KBM-7 (cell line): Measurements from ENCODE around the gene WDFY2.
"Not testable (repeated sequence)": the region's sequence is repeated elsewhere in the genome, so short reads cannot be mapped to it uniquely, and the experiment has no call there.

ENCODE experiments used
- DNase-seq: peaks from one replicate; pipeline ENCODE4 v3.0.0-alpha.2; 2015
- in situ Hi-C: fragments of 300-500 bp; cut with MboI; formaldehyde crosslinking; loops from 2 replicates; pipeline ENCODE4 v1.14.3; 2020; ENCODE audit warnings: low sequenced_read_pairs, low pct_unique_long_range_greater_than_20kb, mixed read lengths

The WDFY2 gene

DNA sequence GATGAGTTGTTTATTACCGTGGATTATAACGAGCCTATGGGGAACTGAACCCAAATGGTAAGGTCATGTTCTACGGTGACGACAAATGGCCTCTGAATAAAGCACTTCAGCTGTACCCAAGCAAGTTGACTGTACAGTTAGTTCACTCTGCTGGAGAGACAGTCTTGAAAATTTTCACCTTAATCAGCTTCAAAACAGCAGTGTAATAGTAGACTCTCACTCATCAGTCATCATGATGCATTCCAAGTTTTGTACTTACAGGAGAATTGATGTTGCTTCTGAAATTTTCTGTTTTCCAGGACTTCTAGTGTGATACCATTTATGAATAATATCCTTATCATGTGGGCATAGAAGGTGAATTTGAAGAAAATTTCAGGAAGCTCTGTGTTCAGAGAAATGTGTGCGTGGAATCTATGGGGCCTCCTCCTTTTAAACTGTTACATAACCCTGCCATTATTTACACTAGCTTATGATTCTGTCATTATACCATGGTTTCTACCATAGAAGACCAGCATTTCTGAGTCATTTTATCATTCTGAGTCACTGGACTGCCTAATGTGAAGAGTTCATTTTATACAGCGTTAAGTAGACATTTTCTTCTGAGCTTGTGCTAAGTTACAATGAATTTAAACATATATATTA is 96.9 kb downstream of the WDFY2 start:
- DNase-seq = no peak
- in situ Hi-C loops = no loop called here

DNA sequence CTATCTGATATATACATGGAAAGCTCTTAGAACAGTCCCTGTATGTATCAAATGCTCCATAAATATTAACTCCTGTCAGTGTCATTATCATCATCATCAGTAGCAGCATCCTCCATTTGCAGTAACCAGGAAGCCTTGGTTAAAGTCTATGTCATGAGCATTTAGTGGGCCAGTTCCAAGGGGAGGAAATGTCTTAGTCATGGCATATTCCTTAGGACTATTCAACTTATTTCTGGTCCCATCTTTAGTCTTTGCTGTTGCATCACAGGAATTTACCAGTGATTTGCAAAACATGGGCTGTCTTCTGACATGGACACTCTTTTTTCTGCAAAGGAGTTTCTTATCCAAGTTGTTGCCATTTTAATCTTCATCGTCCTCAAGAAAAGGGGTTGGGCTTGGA is 98.4 kb downstream of the WDFY2 start:
- in situ Hi-C loops = no loop called here

DNA sequence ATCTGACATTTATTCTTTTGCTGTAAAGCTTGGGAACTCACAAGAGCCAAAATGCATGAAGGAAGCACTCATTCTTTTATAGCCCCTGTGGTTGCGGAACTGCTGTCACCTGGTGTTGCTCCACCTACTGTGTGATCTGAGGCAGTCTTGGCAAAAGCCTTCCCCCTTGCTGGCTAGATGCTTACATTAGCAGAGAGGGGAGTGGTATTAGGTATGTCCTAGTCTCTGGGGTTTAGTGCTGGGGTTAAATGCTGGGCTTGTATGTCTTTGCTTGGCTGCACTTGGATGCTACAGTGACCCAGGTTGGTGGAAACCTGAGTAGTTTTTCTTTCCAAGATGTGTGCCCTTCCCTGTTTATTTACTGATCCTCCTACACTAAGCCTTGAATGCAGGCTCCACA is 99.3 kb downstream of the WDFY2 start:
- no peak for DNase-seq

More for the DNA sequence above, 98.4 kb downstream of the WDFY2 start:
- no peak for DNase-seq

DNA sequence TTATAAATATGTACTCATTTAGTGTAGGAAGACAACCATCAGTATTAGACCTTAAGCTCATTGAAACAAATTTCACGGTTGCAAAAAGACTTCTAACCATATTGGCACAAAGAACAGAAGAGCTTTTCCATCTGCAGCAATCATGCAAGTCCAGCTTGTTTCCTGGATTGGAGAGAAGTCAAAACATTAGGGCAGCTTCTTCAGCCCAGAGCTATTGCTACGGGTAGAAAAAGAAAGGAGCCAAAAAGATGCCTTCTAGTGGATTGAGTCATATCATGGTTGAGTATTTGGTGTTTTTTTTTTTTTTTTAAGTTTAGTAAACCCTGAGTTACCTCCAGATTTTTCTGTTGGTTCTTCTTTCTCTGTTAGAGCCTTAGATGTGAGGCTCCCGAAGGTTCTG is 99.8 kb downstream of the WDFY2 start:
- DNase-seq = no peak
- in situ Hi-C loops = no loop called here

More for the DNA sequence above, 99.3 kb downstream of the WDFY2 start:
- in situ Hi-C loops = no loop called here

DNA sequence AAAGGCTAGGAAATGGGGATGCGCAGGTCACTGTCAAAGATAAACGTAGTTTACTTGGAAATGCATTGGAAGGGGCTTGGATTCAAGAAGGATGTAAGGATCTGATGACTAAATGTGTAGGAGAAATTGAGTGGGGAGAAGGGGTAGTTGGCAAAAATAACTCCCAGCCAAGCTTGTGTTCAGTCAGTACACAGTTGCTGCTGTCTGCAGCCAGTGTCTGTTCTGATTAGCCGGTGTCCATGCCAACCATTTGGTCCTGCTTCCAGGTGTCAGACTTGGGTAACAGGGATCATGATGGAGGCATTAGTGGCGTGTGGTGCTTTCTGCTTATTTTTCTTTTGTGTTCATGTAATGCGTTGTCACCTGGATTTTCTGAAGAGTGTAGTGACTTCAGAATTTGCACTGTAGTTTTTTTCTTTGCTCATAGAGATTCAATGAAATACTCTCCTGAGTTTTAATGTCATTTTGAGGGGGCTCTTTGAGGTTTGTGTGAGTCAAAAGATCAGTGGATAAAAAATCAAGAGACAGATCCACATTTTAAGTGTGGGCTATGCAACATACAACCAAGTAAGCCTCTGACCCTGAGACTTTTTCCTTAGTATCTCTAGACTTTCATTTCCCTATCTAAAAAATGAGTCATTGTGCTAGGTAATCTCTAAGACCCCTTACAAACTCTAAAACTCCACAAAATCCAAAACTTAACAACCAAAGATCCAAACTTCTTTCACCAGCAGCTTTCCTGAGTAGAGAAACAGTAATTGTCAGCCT is 103.9 kb downstream of the WDFY2 start:
- DNase-seq = no peak
- in situ Hi-C loops = no loop called here

DNA sequence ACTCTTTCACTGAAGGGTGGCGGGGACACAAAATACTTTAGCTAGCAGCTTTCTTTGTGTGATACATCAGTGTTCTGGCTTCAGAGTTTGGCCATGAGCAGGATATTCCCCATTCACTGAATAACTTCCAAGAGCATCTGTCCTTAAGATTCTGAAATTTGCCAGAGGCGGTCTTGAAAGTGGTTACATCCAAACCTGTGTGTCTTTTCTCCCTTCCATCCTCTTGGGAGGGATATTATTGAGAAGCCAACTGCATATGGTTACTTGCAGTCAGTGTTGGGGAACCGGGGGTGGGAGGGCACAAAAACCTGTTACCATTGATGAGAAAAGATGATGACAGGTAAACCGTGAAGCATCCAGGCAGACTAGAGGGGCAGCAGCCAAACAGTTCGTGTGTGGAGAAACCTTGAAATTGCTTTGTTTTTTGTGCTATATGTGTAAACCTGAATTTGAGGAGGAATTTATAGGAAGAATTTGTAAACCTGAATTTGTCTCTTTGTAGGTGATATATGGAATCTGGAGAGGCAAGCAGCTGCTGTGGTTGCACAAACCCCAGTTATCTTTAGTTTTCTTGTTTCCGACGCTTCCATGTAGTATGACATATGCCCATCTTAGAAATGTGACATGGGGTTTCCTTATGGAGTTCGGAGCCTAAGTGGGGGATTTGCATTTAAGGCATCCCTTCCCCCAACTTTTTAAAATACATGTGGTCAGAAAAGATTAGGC is 104.8 kb downstream of the WDFY2 start:
- no peak for DNase-seq
- in situ Hi-C loops = no loop called here

DNA sequence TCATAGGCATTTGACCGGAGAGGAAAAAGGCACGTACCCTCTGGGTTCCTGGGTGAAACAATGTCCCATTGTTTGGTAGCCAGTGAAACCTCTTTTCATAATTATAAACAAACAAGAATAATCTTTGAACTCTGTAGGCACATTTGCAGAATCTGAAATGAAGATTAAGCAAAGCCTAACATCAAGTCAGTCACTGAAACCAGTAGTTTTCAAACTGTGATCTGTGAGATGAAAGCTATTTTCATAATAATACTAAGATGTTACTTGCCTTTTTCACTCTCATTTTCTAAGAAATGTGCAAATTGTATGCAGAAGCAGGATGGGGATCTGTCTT is 105.4 kb downstream of the WDFY2 start:
- in situ Hi-C loops = no loop called here
- no peak for DNase-seq

DNA sequence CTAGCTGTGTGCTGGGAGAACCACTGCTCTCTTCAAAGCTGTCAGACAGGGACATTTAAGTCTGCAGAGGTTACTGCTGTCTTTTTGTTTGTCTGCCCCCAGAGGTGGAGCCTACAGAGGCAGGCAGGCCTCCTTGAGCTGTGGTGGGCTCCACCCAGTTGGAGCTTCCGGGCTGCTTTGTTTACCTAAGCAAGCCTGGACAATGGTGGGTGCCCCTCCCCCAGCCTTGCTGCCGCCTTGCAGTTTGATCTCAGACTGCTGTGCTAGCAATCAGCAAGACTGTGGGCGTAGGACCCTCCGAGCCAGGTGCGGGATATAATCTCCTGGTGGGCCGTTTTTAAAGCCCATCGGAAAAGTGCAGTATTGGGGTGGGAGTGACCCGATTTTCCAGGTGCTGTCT is 111.4 kb downstream of the WDFY2 start:
- in situ Hi-C loops, DNase-seq: not testable (repeated sequence)

DNA sequence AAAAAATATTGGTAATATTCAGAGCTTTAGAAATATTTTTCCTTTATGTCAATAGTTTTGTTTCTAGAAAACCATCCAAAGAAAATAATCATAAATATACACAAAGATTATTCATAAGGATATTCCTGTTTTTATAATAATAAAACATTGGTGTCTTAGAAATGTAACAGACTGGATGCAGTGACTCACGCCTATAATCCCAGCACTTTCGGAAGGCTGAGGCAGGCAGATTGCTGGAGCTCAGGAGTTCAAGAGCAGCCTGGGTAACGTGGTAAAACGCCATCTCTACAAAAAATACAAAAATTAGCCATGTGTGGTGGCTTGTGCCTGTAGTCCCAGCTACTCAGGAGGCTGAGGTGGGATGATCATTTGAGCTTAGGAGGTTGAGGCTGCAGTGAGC is 112.9 kb downstream of the WDFY2 start:
- no peak for DNase-seq
- in situ Hi-C loops = no loop called here

DNA sequence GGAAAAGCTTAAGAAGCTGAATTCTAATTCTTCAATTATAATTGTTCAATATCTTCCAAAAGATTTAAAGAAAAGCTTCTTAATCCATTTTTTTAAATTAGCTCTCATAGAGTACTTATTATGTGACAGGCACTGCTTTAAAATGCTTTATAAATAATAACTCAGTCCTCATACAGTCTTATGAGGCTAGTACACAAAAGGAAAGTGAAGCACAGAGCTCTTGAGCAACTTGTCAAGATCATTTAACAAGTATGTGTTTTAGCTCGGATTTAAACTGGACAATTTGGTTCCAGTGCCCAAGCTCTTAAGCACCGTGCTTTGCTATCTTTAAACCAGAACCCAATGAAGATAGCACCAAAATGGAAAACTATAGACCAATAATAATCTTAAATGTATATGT is 113.6 kb downstream of the WDFY2 start:
- DNase-seq = no peak
- in situ Hi-C loops = no loop called here

DNA sequence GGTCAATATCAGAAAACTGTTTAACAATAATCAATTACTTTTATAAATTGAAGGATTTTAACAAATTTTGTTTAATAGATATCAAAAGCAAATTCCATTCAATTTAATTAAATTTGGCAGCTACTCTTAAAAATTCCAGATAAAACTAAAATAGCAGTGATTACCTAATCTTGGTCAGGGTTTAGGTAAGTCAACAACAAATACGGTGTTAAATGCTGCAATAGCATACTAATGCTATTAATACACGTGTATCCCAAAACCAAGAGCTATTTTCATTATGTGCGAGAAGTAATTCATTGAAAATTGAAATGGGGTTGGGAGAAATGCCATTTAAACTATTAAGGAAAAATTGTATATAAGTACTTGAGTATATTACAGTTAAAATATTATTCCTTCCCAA is 114.1 kb downstream of the WDFY2 start:
- DNase-seq = no peak
- in situ Hi-C loops = no loop called here

DNA sequence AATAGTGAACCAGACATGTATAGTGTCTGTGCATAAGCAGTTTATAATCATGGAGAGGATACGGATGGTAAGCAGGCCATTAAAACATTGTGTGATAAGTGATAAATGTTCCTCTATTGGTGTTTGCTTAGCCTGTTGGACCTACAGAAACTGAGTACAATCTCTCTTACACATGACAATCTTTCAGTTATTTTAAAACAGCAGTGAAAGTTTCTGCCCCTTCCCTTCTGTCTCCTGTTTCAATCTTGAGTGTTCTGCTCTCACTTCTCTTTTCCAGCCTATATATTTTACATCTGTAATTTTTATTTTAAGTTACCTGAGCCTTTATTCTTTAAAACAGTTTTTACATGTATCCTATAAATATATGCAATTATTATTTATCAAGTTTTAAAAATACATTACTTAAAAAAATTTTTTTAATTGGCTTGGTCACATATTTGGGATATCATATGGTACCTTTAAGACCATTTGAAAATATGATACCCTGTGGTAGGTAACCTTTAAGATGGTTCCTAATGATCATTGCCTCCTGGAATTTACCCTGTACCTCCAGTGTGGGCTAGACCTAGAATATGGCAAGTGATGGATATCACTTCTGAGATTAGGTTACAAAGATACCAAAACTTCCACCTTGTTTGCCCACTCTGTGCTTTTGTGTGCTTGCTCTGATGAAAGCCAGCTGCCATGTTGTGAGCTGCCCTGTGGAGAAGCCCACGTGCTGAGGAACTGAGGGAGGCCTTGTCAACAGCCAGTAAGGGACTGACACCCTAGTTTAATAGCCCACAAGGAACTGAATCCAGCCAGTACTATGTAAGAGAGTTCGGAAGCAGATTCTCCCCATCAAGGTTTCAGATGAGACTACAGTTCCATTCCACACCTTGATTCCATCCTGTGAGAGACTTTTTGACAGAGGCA is 120.4 kb downstream of the WDFY2 start:
- DNase-seq = no peak
- in situ Hi-C loops = no loop called here

DNA sequence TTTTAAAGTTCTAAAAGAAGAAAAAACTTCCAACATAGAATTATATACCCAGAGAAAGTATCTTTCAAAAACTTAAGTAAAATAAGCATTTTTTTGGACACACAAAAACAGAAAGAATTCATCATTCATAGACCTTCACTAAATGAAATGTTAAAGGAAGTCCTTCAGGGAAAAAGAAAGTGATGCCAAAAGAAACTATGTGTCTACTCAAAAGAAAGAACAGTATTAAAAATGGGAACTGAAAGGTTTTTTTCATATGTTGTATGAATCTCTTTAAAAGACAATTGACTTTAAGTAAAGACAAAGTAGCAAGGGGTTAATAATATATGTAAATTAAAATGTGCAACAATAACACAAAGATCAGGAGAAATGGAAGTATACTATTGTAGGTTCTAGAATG is 123.2 kb downstream of the WDFY2 start:
- in situ Hi-C loops = no loop called here
- DNase-seq = no peak

DNA sequence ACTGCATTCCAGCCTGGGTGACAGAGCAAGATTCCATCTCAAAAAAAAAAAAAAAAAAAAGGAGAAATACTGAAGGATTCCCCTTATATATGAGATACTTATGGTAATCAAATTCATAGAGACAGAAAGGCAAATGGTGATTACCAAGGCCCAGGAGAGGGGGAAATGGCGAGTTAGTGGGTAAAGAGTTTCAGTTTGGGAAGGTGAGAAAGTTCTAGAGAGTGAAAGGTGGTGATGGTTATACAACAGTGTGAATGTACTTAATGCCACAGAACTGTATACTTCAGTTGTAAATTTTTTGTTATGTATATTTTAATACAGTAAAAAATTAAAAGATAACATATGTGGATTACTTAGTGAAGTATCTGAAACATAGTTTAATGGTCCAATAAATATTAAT is 129.5 kb downstream of the WDFY2 start:
- no peak for DNase-seq
- in situ Hi-C loops = no loop called here

DNA sequence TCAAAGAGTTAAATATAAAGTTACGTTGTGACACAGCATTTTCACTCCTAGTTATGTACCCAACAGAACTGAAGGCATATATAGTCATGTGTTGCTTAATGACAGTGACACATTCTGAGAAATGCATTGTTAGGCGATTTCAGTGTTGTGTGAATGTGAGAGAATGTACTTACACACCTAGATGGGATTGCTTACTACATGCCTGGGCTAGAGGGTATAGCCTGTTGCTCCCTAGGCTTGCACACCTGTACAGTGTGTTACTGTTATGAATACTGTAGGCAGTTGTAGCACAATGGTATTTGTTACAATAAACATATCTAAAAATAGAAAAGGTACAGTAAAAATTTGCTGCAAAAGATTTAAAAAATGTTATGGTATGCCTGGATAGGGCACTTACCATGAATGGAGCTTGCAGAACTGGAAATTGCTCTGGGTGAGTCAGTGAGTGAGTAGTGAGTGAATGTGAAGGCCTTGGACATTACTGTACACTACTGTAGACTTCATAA is 130.5 kb downstream of the WDFY2 start:
- in situ Hi-C loops = no loop called here
- no peak for DNase-seq

DNA sequence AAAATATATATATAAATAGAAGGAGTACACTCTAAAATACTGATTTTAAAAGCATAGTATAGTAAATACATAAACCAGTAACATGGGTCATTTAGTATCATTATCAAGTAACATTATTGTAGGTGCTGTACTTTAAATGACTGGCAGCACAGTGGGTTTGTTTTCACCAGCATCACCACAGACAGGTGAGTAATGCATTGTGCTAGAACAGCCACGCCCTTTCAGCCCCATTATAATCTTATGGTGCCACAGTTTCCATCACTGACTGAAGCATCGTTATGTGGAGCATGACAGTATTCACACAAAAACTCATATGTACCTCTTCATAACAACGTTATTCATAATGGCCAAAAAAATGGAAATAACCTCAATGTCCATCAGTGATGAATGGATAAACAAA is 131.4 kb downstream of the WDFY2 start:
- no peak for DNase-seq

DNA sequence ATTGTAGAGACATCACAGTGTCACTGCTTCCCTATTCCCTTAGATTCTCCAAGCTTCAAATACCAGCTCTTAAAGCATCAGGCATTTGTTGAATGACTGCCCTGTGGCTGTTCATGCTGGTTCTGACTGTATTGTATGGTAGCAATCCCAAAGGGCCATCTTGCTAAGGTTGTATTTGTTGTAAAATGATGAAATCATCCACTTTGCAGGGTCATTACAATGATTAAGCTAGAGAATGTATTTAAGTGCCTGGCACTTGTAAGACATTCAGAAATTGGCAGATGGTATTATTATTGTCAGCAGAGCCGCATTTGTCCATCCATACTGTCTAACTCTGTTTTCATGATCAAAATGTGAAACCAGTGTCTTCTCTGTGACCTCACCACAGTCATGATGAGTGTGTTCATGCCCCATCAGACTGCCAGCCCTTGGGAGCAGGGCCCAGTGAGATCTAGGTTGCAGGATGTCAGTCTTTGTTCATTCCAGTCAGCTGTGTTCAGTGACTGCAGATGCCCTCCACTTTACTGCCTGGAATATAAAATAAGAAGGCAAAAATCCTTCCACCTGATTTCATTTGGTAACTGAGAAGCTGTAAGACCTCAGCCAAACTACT is 133.6 kb downstream of the WDFY2 start:
- in situ Hi-C loops = no loop called here
- DNase-seq = no peak

More for the DNA sequence above, 131.4 kb downstream of the WDFY2 start:
- in situ Hi-C loops = no loop called here

DNA sequence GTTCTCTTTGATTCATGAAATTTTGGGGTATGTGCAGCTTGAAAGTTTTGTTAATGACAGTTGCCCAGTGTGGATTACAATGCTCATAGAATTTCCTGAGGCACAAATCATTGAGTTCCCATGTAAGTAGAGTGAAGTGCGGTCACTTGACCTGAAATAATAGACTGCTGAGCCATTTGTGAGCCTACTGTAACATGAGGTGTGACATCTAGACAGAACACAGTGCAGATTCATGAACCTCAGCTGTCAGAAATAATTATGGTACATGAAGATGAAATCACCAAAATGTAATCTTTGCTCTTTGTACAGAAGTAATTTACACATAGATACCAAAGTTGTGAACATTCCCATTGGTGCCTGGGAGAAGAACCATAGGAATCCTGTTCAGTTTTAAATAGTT is 135.1 kb downstream of the WDFY2 start:
- DNase-seq = no peak
- in situ Hi-C loops = no loop called here

DNA sequence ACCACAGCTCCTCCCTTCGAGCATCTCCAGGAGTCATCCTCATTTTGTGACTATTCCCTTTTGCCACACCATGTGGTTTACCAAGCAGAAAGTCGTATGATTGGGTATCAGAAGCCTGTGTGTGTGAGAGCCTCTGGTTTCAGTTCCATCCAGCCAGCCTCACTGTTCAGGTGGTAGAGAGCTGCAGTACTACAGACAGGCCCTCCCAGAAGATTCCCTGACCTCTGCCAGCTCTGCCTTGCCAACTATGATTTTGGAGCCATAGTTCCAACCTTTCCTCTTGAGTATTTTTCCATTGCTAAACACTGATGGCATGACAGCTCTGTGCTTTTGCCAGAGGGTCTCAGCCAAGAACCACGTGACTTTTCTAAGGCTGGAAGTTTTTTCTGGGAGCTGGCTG is 137.2 kb downstream of the WDFY2 start:
- no peak for DNase-seq
- in situ Hi-C loops = no loop called here
